Cardiac ventricle fibroblast (primary cell): ENCODE results near the gene OR52K1. TPM values are rescaled to one million over a fixed set of nuclear protein-coding genes. Genes with fewer than 3 reads are reported as not detected.

Experiments
- total RNA-seq: library from RNA; depleted of rRNA; stranded (reverse); fragments of >200 nt; gene quantifications from 2 replicates; pipeline ENCODE4 v1.2.3, GENCODE V29; 2015

The OR52K1 gene
- not detected in 2 replicates for total RNA-seq

GRCh38 chr11:4482445-4482844 lies at the start of gene OR52K1:
OR52K1 (plus strand) TSS chr11:4482646; CDS start chr11:4488901, 6,255 bp downstream.

GRCh38 chr11:4448995-4449394 lies 33.5 kb upstream of the OR52K1 start, which contains the start of gene OR52K2:
OR52K2 (plus strand) TSS chr11:4449295; CDS start chr11:4449340, 45 bp downstream.

Other genes with a start within 250 kb of the OR52K1 start
- not detected in 2 replicates for gene OR52B4, start 114.3 kb upstream of the OR52K1 start, total RNA-seq
- gene TRIM21, start 88.9 kb upstream of the OR52K1 start, total RNA-seq = 10.6 and 11.3 TPM in 2 replicates
- gene OR52K2, start 33.4 kb upstream of the OR52K1 start, total RNA-seq = not detected in 2 replicates
- not detected in 2 replicates for gene OR52M1, start 62.5 kb downstream of the OR52K1 start, total RNA-seq
- not detected in 2 replicates for gene OR52I2, start 99.1 kb downstream of the OR52K1 start, total RNA-seq
- gene OR52I1, start 111.4 kb downstream of the OR52K1 start, total RNA-seq = not detected in 2 replicates
- 11.2 and 12.8 TPM in 2 replicates for gene TRIM68, start 125.6 kb downstream of the OR52K1 start, total RNA-seq
- not detected in 2 replicates for gene OR51D1, start 154.8 kb downstream of the OR52K1 start, total RNA-seq
- not detected in 2 replicates for gene OR51E1, start 161.3 kb downstream of the OR52K1 start, total RNA-seq
- not detected in 2 replicates for gene OR51E2, start 215.2 kb downstream of the OR52K1 start, total RNA-seq
- gene MMP26, start 222.1 kb downstream of the OR52K1 start, total RNA-seq = not detected in 2 replicates